IPS-11a (cell line): Measurements from ENCODE around the gene ARHGAP21.

ENCODE experiments used
- H3K4me3 ChIP-seq: one replicate; pipeline ENCODE4 v1.5.1; 2013; ENCODE audit warnings: low read depth, low read length, control low read depth

Gene ARHGAP21

DNA sequence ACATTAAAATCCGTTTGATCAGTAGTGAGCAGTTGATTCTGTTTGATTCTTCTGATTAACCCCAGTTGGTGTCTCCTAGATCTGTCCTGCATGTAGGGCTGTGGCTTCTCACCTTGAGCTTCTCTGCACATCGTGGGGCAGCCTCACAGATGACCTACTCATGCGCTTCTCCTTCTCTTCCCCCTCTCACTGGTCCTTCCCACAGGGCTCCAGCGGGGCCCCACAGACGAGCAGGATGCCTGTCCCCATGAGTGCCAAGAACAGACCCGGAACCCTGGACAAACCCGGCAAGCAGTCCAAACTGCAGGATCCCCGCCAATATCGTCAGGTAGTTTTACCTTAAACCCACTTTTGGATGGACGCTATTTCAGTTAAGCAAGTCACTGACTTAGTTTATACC is 178.9 kb downstream of the ARHGAP21 start:
- H3K4me3 ChIP-seq: no peak overlapping the region

- no peak overlapping the region for H3K4me3 ChIP-seq
Observed at GRCh38 chr10:24542314-24543270, 181.1 kb downstream of the ARHGAP21 start.

GRCh38 chr10:24541239-24541753 is 182.4 kb downstream of the ARHGAP21 start:
- H3K4me3 ChIP-seq: no peak overlapping the region

GRCh38 chr10:24536636-24537035 is 187.1 kb downstream of the ARHGAP21 start:
- no peak overlapping the region for H3K4me3 ChIP-seq

- no peak overlapping the region for H3K4me3 ChIP-seq
Observed at GRCh38 chr10:24533981-24534380, 189.7 kb downstream of the ARHGAP21 start.
